ENCODE data around the gene SHC3. TPM values are rescaled to one million over a fixed set of nuclear protein-coding genes. Genes with fewer than 3 reads are reported as not detected.

Gene SHC3
- total RNA-seq, 1 experiment from 2014 or later: 1.8 TPM

- peaks cover 1% of the 10 kb centered on the region; the same call in 1 of the 2 replicates for H3K27me3 Mint-ChIP-seq (ENCODE audit: low read depth)
- H3K23ac ChIP-seq (ENCODE audit: insufficient read length, low read depth, low read length): no peak overlapping the region
- no peak overlapping the region for H3K56ac ChIP-seq (ENCODE audit: insufficient read length, low read depth, low read length)
- TF ChIP-seq CTCF (conservative IDR thresholded peaks at IDR 0.05): no peak
- no peak overlapping the region for H3K9ac ChIP-seq (ENCODE audit: extremely low read depth, insufficient read length, low read length)
- H3K4me1 Mint-ChIP-seq: peaks cover 15 to 18% of the 10 kb centered on the region in 2 experiments
- DNase-seq: no peak
- no peak overlapping the region for H3T11ph ChIP-seq (ENCODE audit: low read length)
- peaks cover 7% of the 10 kb centered on the region; the same call in 1 of the 2 replicates for H3K4me1 ChIP-seq (ENCODE audit: insufficient read depth, low read length)
- H2BK15ac ChIP-seq (ENCODE audit: low read depth, low read length): no peak overlapping the region
- H4K5ac ChIP-seq (ENCODE audit: insufficient read length, low read depth, low read length): no peak overlapping the region
- H3K23me2 ChIP-seq (ENCODE audit: insufficient read length, low read depth, low read length, poor library complexity, severe bottlenecking): no peaks in the 10 kb centered on the region
- H3K14ac ChIP-seq (ENCODE audit: insufficient read depth, low read length): no peak overlapping the region
- H3K27ac Mint-ChIP-seq: no peak overlapping the region; a peak in 1 of 7 replicates
- no peak overlapping the region for H2AK5ac ChIP-seq (ENCODE audit: insufficient read length, low read length)
- no peak overlapping the region for H2BK20ac ChIP-seq (ENCODE audit: low read depth, low read length, poor library complexity, severe bottlenecking)
- no peak overlapping the region for H4K91ac ChIP-seq (ENCODE audit: insufficient read length, low read depth, low read length)
- no peaks in the 10 kb centered on the region for H4K20me1 ChIP-seq (ENCODE audit: control insufficient read depth, insufficient read depth, insufficient read length)
- no CpG with 5 or more reads among the region's 4 CpGs for WGBS (ENCODE audit: extremely low coverage, insufficient read length, low lambda C conversion rate)
- H3K18ac ChIP-seq (ENCODE audit: insufficient read length, low read depth, low read length): no peak overlapping the region
- no peaks in the 10 kb centered on the region for H3K79me1 ChIP-seq (ENCODE audit: insufficient read depth, low read depth, low read length, poor library complexity, severe bottlenecking)
- no peaks in the 10 kb centered on the region for H3K27me3 ChIP-seq (ENCODE audit: insufficient read depth, low read length)
- H2BK12ac ChIP-seq (ENCODE audit: insufficient read length, low read depth, low read length): no peak overlapping the region
- no peak overlapping the region for H3K4ac ChIP-seq (ENCODE audit: low read depth, low read length)
- no peaks in the 10 kb centered on the region for H3K79me2 ChIP-seq (ENCODE audit: insufficient read depth, low read length)
- H2AFZ ChIP-seq (ENCODE audit: low read length): no peak overlapping the region
- no peak overlapping the region for H3K4me3 Mint-ChIP-seq
- H3K9me3 Mint-ChIP-seq: peaks cover 0 to 6% of the 10 kb centered on the region in 2 experiments; a peak in 3 of 5 replicates
- no peaks in the 10 kb centered on the region for H3K9me3 ChIP-seq (ENCODE audit: control insufficient read depth, low read depth, low read length)
- no peak overlapping the region for H2BK5ac ChIP-seq (ENCODE audit: insufficient read length, low read length)
- peaks cover 0 to 11% (median 3%) of the 10 kb centered on the region in 3 experiments; a peak in 4 of 7 replicates for H3K36me3 Mint-ChIP-seq (ENCODE audit: insufficient read depth in 1 of 3, low read depth in 3 of 3)
- H3K27ac ChIP-seq (ENCODE audit: insufficient read length, low read depth, low read length): no peak overlapping the region
- no peak overlapping the region for H3K4me2 ChIP-seq (ENCODE audit: insufficient read depth, insufficient read length, low read length)
- H4K8ac ChIP-seq (replicated peaks; ENCODE audit: insufficient read length, low read depth, low read length): no peak overlapping the region
- no peak overlapping the region for H2BK120ac ChIP-seq (ENCODE audit: low read depth, low read length, poor library complexity, severe bottlenecking)
These were observed 153.9 kb downstream of the SHC3 start for GRCh38 chr9:89024727-89025126.

All from H9 (cell line).